ENCODE measurements around the gene CAMKK2. TPM values are rescaled to one million over a fixed set of nuclear protein-coding genes. Genes with fewer than 3 reads are reported as not detected.

Gene CAMKK2
- total RNA-seq, 1 donor from 2014 or later, result 18.1 TPM

DNA sequence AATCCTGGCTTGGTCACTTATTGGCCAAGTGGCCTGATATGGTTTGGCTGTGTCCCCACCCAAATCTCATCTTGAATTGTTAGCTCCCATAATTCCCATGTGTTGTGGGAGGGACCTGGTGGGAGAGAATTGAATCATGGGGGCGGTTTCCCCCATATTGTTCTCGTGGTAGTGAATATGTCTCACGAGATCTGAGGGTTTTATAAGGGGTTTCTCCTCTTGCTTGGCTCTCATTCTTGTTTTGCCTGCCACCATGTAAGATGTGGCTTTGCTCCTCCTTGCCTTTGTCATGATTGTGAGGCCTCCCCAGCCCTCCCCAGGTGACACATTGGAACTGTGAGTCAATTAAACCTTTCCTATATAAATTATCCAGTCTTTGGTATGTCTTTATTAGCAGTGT, 105.4 kb downstream of the CAMKK2 start:
- no peak for DNase-seq

DNA sequence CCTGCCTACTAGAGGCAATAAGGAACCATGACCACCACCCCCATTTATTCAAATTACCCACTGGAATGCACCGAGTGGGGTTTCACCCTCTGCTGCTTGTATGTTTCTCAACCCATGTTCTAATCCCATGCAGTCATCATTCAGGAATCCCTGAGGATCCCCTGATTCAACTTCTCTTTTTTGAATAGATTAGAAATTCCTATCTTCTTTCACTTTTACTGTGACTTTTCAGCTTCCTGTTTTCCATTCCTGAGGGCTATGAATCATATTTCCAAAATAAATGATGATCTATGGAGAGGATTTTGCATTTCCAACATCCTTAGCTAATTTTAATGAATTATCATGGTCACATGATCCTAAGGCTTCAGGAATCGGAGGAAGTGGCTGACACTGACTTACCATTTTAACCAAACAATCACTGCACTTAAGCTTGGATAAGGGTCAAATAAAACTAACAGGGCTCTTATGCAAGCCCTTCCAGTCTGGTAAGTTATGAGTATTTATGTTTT, 105.9 kb downstream of the CAMKK2 start:
- DNase-seq, result no peak

DNA sequence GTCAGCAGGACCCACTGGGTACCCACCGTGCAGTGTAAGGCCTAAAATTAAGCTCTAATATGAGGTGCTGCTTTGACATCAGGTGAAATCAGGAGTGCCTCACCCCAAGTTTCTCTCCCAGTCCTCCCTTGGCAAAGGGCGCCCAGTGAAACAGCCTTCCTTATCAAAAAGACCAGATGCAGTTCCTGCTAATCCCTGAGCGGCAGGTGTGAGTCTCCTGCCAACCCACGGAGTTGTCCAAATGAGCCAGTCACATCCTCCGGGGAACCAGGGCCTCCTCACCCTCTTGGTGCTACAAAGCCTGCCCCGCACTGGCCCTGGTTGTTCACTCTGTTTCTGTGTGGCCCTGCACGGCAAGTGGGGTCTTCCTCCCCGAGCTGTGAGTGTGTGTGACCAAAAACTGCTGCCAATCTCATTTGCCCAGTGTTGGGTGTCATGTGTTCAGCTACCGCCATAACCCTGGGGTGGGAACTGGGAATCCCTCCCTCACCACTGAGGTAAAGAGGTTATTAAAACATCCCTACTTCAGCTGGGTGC, 106.8 kb downstream of the CAMKK2 start:
- DNase-seq, result no peak

DNA sequence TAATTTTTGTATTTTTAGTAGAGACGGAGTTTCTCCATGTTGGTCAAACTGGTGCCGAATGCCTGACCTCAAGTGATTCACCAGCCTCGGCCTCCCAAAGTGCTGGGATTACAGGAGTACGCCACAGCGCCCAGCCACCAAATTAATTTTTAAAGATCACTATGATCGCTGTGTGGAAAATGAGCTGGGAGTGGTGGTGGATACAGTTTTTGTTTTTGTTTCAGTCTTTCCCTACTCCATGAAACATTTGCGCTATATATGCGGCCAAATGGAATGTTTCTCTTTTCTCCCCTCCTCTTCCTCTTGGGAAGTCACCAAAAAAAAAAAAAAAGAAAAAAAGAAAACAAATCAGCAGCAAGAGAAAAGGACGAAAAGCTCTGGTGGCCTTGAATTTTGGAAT, 107.4 kb downstream of the CAMKK2 start:
- DNase-seq, result no peak

DNA sequence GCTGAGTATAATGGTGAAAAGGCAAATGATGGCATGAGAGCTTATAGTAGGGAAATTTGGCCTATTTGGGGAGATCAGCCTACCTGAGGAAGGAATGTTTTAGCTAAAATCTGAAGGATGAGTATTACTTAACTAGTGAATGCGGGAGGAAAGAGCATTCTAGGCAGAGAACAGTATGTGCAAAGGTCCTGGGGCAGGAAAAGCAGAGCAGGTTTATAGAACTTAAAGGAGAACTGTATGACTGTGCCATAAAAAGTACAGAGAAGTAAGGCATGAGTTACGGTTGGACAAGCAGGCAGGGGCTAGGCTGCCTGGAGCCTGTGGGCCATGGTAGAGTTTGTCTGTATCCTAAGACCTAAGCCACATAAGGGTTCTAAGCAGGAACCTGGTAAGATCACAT, 108.3 kb downstream of the CAMKK2 start:
- no peak for DNase-seq

Other genes with a start within 250 kb of the CAMKK2 start
- gene P2RX7, start 163.8 kb downstream of the CAMKK2 start, total RNA-seq, result 4.2 TPM
- 9.3 TPM for gene P2RX4, start 86.6 kb downstream of the CAMKK2 start, total RNA-seq
- gene ANAPC5, start 55.7 kb upstream of the CAMKK2 start, total RNA-seq, result 134 TPM
- 50.0 TPM for gene RNF34, start 103.4 kb upstream of the CAMKK2 start, total RNA-seq